Measurements from ENCODE around the gene C1QTNF3. TPM values are rescaled to one million over a fixed set of nuclear protein-coding genes. Genes with fewer than 3 reads are reported as not detected.
"Not testable (repeated sequence)": the region's sequence is repeated elsewhere in the genome, so short reads cannot be mapped to it uniquely, and the experiment has no call there.

Gene C1QTNF3
- total RNA-seq, 1 experiment from 2014 or later = 2.5 TPM

- peak overlapping the region; percentile 5 for H3K4me3 Mint-ChIP-seq (ENCODE audit: unreplicated experiment)
- H3K4me1 Mint-ChIP-seq (ENCODE audit: low read depth, unreplicated experiment) = peaks cover 35% of the 10 kb centered on the region
- Histone ChIP-seq H3K9me3 (peaks cover 5% of the 10 kb centered on the region; the same call in 1 of the 2 replicates), H3K27me3 (replicated peaks; ENCODE audit: control insufficient read depth, insufficient read depth, low read length) (no peaks in the 10 kb centered on the region), H3K36me3 (ENCODE audit: control insufficient read depth, insufficient read depth, low read length) (peaks cover 3% of the 10 kb centered on the region), H3K4me1 (peaks cover 73% of the 10 kb centered on the region), H3K4me3 (ENCODE audit: low read depth, low read length) (no peak overlapping the region)
- peak overlapping the region; percentile 26 for H3K27ac Mint-ChIP-seq (ENCODE audit: unreplicated experiment)
- intact Hi-C loops (cut with micrococcal nuclease; ENCODE audit: unreplicated experiment) = loop anchor here (2.0 kb wide), 2 partner anchors 24 to 34 kb away; no protein-coding TSS in a partner anchor
- no peaks in the 10 kb centered on the region for H3K27me3 Mint-ChIP-seq (ENCODE audit: insufficient read depth, unreplicated experiment)
- ChIA-PET CTCF (no interaction called here), POLR2A (interaction anchor here (1.2 kb wide), 1 partner anchor 27 kb away, joined by 10 read pairs; the partner anchor contains the start of gene AMACR)
- BruUV-seq (replicated peaks) = no TSS peak
- H3K9me3 Mint-ChIP-seq (ENCODE audit: unreplicated experiment) = no peaks in the 10 kb centered on the region
- peak; percentile 23 to 69 for DNase-seq
- H3K36me3 Mint-ChIP-seq (ENCODE audit: insufficient read depth, unreplicated experiment) = no peaks in the 10 kb centered on the region
- no peak for TF ChIP-seq CTCF (IDR thresholded peaks at IDR 0.05; ENCODE audit: insufficient read depth in 1 of 2, low read depth in 1 of 2, low read length in 1 of 2, severe bottlenecking in 1 of 2, unreplicated experiment in 1 of 2)
Measured at GRCh38 chr5:34034534-34035327, 8.3 kb downstream of the C1QTNF3 start.

GRCh38 chr5:34031966-34032365, 11.0 kb downstream of the C1QTNF3 start:
- no TSS peak for BruUV-seq (replicated peaks)

GRCh38 chr5:34031117-34031516, 11.9 kb downstream of the C1QTNF3 start:
- H3K27ac Mint-ChIP-seq (ENCODE audit: unreplicated experiment) = no peak overlapping the region
- Histone ChIP-seq H3K27me3 (replicated peaks; ENCODE audit: control insufficient read depth, insufficient read depth, low read length) (no peaks in the 10 kb centered on the region), H3K4me3 (ENCODE audit: low read depth, low read length) (no peak overlapping the region), H3K36me3 (ENCODE audit: control insufficient read depth, insufficient read depth, low read length) (peaks cover 4% of the 10 kb centered on the region), H3K4me1 (peaks cover 37% of the 10 kb centered on the region), H3K9me3 (peaks cover 5% of the 10 kb centered on the region; the same call in 1 of the 2 replicates)
- ChIA-PET POLR2A (no interaction called here), CTCF (no interaction called here)
- H3K27me3 Mint-ChIP-seq (ENCODE audit: insufficient read depth, unreplicated experiment) = no peaks in the 10 kb centered on the region
- no peak overlapping the region for H3K4me3 Mint-ChIP-seq (ENCODE audit: unreplicated experiment)
- H3K9me3 Mint-ChIP-seq (ENCODE audit: unreplicated experiment) = no peaks in the 10 kb centered on the region
- intact Hi-C loops (cut with micrococcal nuclease; ENCODE audit: unreplicated experiment) = no loop called here
- no peaks in the 10 kb centered on the region for H3K36me3 Mint-ChIP-seq (ENCODE audit: insufficient read depth, unreplicated experiment)
- DNase-seq = no peak
- no peak for TF ChIP-seq CTCF (IDR thresholded peaks at IDR 0.05; ENCODE audit: insufficient read depth in 1 of 2, low read depth in 1 of 2, low read length in 1 of 2, severe bottlenecking in 1 of 2, unreplicated experiment in 1 of 2)
- no TSS peak for BruUV-seq (replicated peaks)
- peaks cover 14% of the 10 kb centered on the region for H3K4me1 Mint-ChIP-seq (ENCODE audit: low read depth, unreplicated experiment)

More at GRCh38 chr5:34031966-34032365, 11.0 kb downstream of the C1QTNF3 start:
- H3K4me1 ChIP-seq = peaks cover 46% of the 10 kb centered on the region
- no peak for TF ChIP-seq CTCF (IDR thresholded peaks at IDR 0.05; ENCODE audit: insufficient read depth in 1 of 2, low read depth in 1 of 2, low read length in 1 of 2, severe bottlenecking in 1 of 2, unreplicated experiment in 1 of 2)
- intact Hi-C loops (cut with micrococcal nuclease; ENCODE audit: unreplicated experiment) = no loop called here
- H3K9me3 ChIP-seq = peaks cover 5% of the 10 kb centered on the region; the same call in 1 of the 2 replicates
- CTCF ChIA-PET = no interaction called here
- Mint-ChIP-seq H3K27me3 (ENCODE audit: insufficient read depth, unreplicated experiment) (no peaks in the 10 kb centered on the region), H3K27ac (ENCODE audit: unreplicated experiment) (peak overlapping the region; percentile 57), H3K4me1 (ENCODE audit: low read depth, unreplicated experiment) (peaks cover 11% of the 10 kb centered on the region), H3K36me3 (ENCODE audit: insufficient read depth, unreplicated experiment) (no peaks in the 10 kb centered on the region), H3K4me3 (ENCODE audit: unreplicated experiment) (no peak overlapping the region), H3K9me3 (ENCODE audit: unreplicated experiment) (no peaks in the 10 kb centered on the region)
- peaks cover 4% of the 10 kb centered on the region for H3K36me3 ChIP-seq (ENCODE audit: control insufficient read depth, insufficient read depth, low read length)
- H3K4me3 ChIP-seq (ENCODE audit: low read depth, low read length) = no peak overlapping the region
- H3K27me3 ChIP-seq (replicated peaks; ENCODE audit: control insufficient read depth, insufficient read depth, low read length) = no peaks in the 10 kb centered on the region
- POLR2A ChIA-PET = interaction anchor here (0.5 kb wide), 1 partner anchor 24 kb away, joined by 3 read pairs; no protein-coding TSS in a partner anchor
- no peak for DNase-seq

GRCh38 chr5:34030585-34030984, 12.4 kb downstream of the C1QTNF3 start:
- H3K27me3 ChIP-seq (replicated peaks; ENCODE audit: control insufficient read depth, insufficient read depth, low read length); H3K4me3 Mint-ChIP-seq (ENCODE audit: unreplicated experiment); H3K27ac Mint-ChIP-seq (ENCODE audit: unreplicated experiment); H3K4me3 ChIP-seq (ENCODE audit: low read depth, low read length); H3K9me3 ChIP-seq; H3K36me3 Mint-ChIP-seq (ENCODE audit: insufficient read depth, unreplicated experiment); intact Hi-C loops (cut with micrococcal nuclease; ENCODE audit: unreplicated experiment); CTCF ChIA-PET; BruUV-seq (replicated peaks); H3K36me3 ChIP-seq (ENCODE audit: control insufficient read depth, insufficient read depth, low read length); H3K9me3 Mint-ChIP-seq (ENCODE audit: unreplicated experiment); H3K27me3 Mint-ChIP-seq (ENCODE audit: insufficient read depth, unreplicated experiment); DNase-seq; POLR2A ChIA-PET: not testable (repeated sequence)
- H3K4me1 ChIP-seq = peaks cover 32% of the 10 kb centered on the region
- peaks cover 16% of the 10 kb centered on the region for H3K4me1 Mint-ChIP-seq (ENCODE audit: low read depth, unreplicated experiment)

Measured in Caco-2 (cell line).